K562 treated with DMSO at 1 percent for 4 hours (cell line): ENCODE results near the gene CD68. TPM values are rescaled to one million over a fixed set of nuclear protein-coding genes. Genes with fewer than 3 reads are reported as not detected.

Experiments
- total RNA-seq: library from RNA; unstranded; fragments of 300-600 nt; gene quantifications from 2 replicates; pipeline ENCODE4 v1.2.3, GENCODE V29; 2022; ENCODE audit not compliant: insufficient read depth

The CD68 gene
- 45.7 and 47.2 TPM in 2 replicates for total RNA-seq

GRCh38 chr17:7579001-7579833 lies at the start of gene CD68:
Gene CD68 (plus strand): TSS chr17:7579638. CDS start chr17:7579678, 40 bp downstream.

GRCh38 chr17:7548585-7549400 lies 30.6 kb upstream of the CD68 start, which contains the start of gene TNFSF12:
Gene TNFSF12 (plus strand): TSS chr17:7549058. CDS start chr17:7549154, 96 bp downstream.

GRCh38 chr17:7558544-7559319 lies 20.7 kb upstream of the CD68 start, which contains the start of gene TNFSF13:
Gene TNFSF13 (plus strand): TSS chr17:7558750. CDS start chr17:7559040, 290 bp downstream.

GRCh38 chr17:7561589-7562207 lies 17.7 kb upstream of the CD68 start, which contains the start of gene SENP3:
Gene SENP3 (plus strand): TSS chr17:7561919. CDS start chr17:7563077, 1,158 bp downstream.

GRCh38 chr17:7583253-7584109 lies 4.0 kb downstream of the CD68 start, which contains the start of gene MPDU1:
Gene MPDU1 (plus strand): TSS chr17:7583852. CDS start chr17:7583863, 11 bp downstream.

GRCh38 chr17:7589891-7590691 lies 10.7 kb downstream of the CD68 start, which contains the start of gene SOX15:
Gene SOX15 (minus strand): TSS chr17:7590094. CDS start chr17:7589676, 418 bp downstream.

GRCh38 chr17:7614425-7615264 lies 35.2 kb downstream of the CD68 start, which contains the start of gene FXR2:
Gene FXR2 (minus strand): TSS chr17:7614897. CDS start chr17:7614532, 365 bp downstream.

GRCh38 chr17:7627250-7628121 lies 48.0 kb downstream of the CD68 start, which contains the start of gene SAT2:
Gene SAT2 (minus strand): TSS chr17:7627821. CDS start chr17:7627635, 186 bp downstream.

GRCh38 chr17:7629939-7630571 lies 50.6 kb downstream of the CD68 start, which contains the start of gene SHBG:
Gene SHBG (plus strand): TSS chr17:7630135. CDS start chr17:7630173, 38 bp downstream.

Other genes with a start within 250 kb of the CD68 start
- 4.5 and 5.4 TPM in 2 replicates for gene ACAP1, start 243.1 kb upstream of the CD68 start, total RNA-seq
- gene KCTD11, start 227.5 kb upstream of the CD68 start, total RNA-seq, result 3.2 and 4.3 TPM in 2 replicates
- gene TMEM95, start 224.5 kb upstream of the CD68 start, total RNA-seq, result not detected in 2 replicates
- gene TNK1, start 198.5 kb upstream of the CD68 start, total RNA-seq, result 7.3 and 8.2 TPM in 2 replicates
- 7.7 and 10.7 TPM in 2 replicates for gene PLSCR3, start 185.1 kb upstream of the CD68 start, total RNA-seq
- gene TMEM256, start 175.5 kb upstream of the CD68 start, total RNA-seq, result 43.4 and 70.5 TPM in 2 replicates
- 7.1 and 11.9 TPM in 2 replicates for gene NLGN2, start 171.8 kb upstream of the CD68 start, total RNA-seq
- not detected in 2 replicates for gene SPEM1, start 159.3 kb upstream of the CD68 start, total RNA-seq
- gene SPEM2, start 154.0 kb upstream of the CD68 start, total RNA-seq, result not detected in 2 replicates
- gene SPEM3, start 150.8 kb upstream of the CD68 start, total RNA-seq, result not detected in 2 replicates
- gene TMEM102, start 144.2 kb upstream of the CD68 start, total RNA-seq, result 6.8 and 6.9 TPM in 2 replicates
- gene FGF11, start 140.1 kb upstream of the CD68 start, total RNA-seq, result 5.7 and 9.0 TPM in 2 replicates
- 8.1 and 9.3 TPM in 2 replicates for gene CHRNB1, start 134.6 kb upstream of the CD68 start, total RNA-seq
- gene ZBTB4, start 100.0 kb upstream of the CD68 start, total RNA-seq, result 3.2 TPM in 2 replicates
- not detected in 2 replicates for gene SLC35G6, start 98.2 kb upstream of the CD68 start, total RNA-seq
- gene POLR2A, start 95.3 kb upstream of the CD68 start, total RNA-seq, result 59.8 and 69.8 TPM in 2 replicates
- 1.7 and 2.1 TPM in 2 replicates for gene TNFSF12, start 30.6 kb upstream of the CD68 start, total RNA-seq
- gene TNFSF13, start 20.9 kb upstream of the CD68 start, total RNA-seq, result 1.0 and 1.9 TPM in 2 replicates
- 36.6 and 40.6 TPM in 2 replicates for gene SENP3, start 17.7 kb upstream of the CD68 start, total RNA-seq
- gene MPDU1, start 4.2 kb downstream of the CD68 start, total RNA-seq, result 82.7 and 83.4 TPM in 2 replicates
- gene SOX15, start 10.5 kb downstream of the CD68 start, total RNA-seq, result 4.0 and 8.5 TPM in 2 replicates
- gene FXR2, start 35.3 kb downstream of the CD68 start, total RNA-seq, result 40.7 and 49.2 TPM in 2 replicates
- 29.5 and 43.0 TPM in 2 replicates for gene SAT2, start 48.2 kb downstream of the CD68 start, total RNA-seq
- not detected in 2 replicates for gene SHBG, start 50.5 kb downstream of the CD68 start, total RNA-seq
- 2.0 and 3.5 TPM in 2 replicates for gene ATP1B2, start 71.3 kb downstream of the CD68 start, total RNA-seq
- gene TP53, start 107.9 kb downstream of the CD68 start, total RNA-seq, result 5.5 and 5.8 TPM in 2 replicates
- 29.2 and 33.1 TPM in 2 replicates for gene WRAP53, start 108.8 kb downstream of the CD68 start, total RNA-seq
- not detected in 2 replicates for gene EFNB3, start 125.6 kb downstream of the CD68 start, total RNA-seq
- gene DNAH2, start 138.1 kb downstream of the CD68 start, total RNA-seq, result not detected in 2 replicates